HG02610 (cell line): ENCODE results near the gene RWDD2A.
A peak's percentile ranks its signal among the peaks of the same experiment; 100 is the strongest.
"Not testable (repeated sequence)": the region's sequence is repeated elsewhere in the genome, so short reads cannot be mapped to it uniquely, and the experiment has no call there.

Source experiments
- ATAC-seq: cut with Tn5 transposase; IDR thresholded peaks from one replicate; pipeline ENCODE4 v1.9.1; 2021; ENCODE audit warnings: mild to moderate bottlenecking, moderate library complexity; ENCODE audit not compliant: unreplicated experiment

RWDD2A gene

DNA sequence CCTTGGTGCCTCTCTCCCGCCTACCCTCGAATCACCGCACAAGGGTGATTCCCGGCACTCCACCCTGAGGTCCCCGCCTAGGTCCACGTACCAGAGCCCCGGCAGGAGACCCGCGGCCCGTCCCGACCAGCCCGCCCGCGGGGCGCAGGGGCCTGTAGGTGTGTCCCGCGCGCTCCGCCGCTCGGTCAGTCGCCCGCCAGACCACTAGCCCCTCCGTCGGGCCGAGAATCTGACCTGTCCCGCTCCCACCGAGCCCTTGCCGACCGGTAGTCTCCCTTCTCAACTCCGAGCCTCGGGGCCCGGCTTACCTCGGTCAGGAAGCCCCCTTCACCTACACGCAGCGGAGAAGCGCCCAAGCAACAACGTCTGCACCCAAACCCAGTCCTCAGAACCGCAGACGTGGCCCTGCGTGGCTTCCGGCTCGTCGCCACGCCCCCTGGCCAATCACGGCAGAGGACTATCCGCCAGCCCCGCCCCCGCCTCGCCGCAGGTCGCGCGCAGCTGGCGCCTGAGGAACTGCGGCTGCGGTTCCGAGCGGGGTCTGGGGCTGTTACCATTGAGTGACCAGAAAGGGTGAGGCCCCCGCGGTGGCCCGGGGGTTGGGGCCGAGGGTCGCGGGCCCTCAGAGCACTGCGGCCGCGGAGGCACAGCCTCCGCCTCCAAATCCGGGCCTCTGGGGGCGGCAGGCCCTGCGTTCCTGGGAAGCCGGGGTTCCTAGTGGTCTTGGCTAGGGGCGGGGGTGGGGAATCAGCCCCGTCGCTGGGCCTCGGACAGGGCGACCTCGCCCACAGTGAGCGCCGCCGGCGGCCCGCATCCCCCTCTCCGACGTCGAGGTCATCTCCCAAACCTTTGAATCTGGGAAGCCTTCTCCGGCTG is at the start of gene RWDD2A, which contains the start of gene PGM3:
RWDD2A (plus strand) TSS at position 487 of the 876 bp plus-strand sequence. CDS start 1,095 bp downstream, outside the sequence.
PGM3 (minus strand) TSS at position 395 of the 876 bp plus-strand sequence. CDS start 2,253 bp downstream, outside the sequence.
- peak; percentile 98 for ATAC-seq

DNA sequence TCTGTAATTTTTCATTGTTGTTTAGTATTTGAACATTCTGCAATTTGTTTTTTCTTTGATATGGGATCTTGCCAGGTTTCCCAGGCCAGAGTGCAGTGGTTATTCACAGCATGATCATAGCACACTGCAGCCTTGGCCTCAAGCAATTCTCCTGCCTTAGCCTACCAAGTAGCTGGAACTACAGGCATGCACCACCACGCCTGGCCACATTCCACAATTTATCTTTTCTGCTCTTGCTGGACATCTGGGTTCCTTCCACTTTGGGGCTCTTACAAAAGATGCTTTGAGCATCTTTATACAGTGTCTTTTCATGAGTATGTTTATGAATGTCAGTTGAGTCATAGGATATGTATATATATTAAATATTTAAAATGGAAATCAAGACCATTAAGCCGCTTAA is 42.0 kb upstream of the RWDD2A start:
- no peak for ATAC-seq

DNA sequence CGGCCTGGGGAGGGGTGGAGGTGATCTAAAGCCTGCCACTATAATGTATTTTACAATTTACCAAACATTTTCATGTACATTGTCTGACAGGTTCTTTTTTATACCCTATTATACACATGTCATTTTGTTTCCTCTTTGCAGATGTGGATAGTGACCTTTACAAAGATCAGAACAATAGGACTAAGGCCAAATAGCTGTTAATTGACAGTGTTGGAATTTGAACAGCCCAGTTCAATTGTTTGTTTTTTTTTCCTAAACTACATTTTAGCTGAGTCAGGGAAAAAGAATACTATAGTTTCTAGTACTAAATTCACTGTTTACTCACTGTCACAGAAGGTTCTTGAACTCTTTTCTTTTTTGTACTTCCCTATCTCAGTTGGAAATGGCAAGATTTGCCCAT is 40.2 kb upstream of the RWDD2A start:
- ATAC-seq = no peak

DNA sequence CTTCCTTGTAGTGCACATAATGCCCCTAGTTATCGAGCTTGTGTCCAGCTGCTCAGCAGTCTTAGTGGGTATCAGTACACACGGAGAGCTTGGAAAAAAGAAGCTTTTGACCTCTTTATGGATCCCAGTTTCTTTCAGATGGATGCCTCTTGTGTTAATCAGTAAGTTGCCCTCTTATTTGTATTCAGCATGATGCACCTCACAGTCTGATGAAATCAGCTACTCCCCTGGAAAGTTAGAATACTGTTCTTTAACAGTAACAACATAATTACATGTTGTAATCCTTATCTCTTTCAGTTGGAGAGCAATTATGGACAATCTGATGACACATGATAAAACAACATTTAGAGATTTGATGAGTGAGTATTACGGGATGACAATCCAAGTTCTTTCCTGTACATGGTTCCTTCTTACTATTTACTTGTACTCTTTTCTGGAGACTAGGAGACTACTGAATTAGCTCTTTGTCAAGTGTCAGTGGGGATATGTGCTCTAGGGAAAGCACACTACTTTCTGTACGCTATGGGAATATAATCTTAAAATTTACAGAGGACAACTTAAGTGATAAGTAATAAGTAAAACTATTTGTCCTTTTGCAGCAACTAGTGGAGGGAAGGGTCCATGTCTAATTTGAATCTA is 39.2 kb upstream of the RWDD2A start:
- ATAC-seq = no peak

DNA sequence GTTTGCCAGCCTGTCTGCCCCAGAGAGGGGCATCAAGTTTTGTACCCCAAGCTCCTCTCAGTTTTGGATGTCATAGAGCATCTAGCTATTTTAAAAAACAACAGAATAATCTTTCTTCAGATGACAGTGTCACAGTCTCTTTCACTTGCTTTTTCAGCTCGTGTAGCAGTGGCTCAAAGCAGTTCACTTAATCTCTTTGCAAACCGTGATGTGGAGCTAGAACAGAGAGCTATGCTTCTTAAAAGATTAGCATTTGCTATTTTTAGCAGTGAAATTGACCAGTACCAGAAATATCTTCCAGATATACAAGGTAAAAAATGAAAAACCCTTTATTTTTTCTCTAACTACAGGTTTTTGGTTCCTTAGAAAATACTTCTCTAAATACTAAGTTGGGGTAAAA is 37.4 kb upstream of the RWDD2A start:
- ATAC-seq = no peak

DNA sequence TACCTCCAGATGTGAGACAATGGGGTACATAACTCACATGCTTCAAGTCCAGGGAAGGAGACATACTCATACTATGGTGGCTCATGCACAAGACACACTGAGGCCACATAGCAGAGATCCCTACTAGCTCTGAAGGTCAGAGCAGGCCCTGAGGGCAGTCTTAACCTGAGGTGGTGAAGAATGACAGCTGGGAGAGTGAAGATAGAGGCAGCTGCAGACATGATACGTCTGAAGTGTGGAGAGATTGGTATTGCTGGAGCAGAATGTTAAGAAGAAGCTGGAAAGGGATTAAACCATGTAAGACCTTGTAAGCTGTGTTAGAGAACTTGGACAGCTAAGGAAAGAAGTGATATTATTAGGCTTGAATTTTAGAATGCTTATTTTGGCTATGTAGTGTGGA is 33.0 kb upstream of the RWDD2A start:
- ATAC-seq = no peak

DNA sequence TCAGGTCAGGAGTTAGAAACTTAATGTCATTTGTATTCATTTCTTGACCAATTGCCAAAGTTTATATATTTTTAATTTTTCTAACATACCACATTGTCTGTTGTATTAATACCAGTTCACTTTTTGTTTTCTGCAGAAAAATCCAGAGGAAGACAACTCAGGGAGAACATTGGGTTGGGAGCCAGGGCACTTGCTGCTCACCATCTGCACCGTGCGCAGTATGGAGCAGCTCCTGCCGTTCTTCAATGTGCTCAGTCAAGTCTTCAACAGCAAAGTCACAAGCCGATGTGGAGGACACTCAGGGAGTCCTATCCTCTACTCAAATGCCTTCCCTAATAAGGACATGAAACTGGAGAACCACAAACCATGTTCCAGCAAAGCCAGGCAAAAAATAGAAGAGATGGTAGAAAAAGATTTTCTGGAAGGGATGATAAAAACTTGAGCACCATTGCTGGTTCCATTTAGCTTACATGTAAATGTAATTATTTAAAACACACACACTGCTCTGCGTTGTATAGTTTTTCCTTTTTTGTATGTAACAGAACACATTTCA is 25.4 kb upstream of the RWDD2A start:
- no peak for ATAC-seq

DNA sequence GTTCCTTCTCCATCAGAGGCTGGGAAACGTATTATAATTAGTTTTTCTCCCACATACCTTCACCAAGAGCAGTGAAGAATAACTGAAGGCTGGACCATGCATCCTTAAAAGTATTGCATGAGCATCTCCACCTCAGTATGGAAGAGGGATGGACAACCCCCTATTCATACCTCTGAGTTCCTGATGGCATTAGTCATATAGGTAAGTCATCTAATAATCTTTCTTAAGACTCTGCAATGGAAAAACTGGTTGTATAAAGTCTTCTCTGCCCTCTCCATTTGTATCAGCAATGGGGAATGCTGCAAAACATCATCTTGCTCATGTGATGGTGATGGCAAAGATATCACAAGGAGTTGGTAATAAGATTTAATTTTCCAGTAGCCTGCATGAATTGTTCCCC is 24.6 kb upstream of the RWDD2A start:
- ATAC-seq = no peak

DNA sequence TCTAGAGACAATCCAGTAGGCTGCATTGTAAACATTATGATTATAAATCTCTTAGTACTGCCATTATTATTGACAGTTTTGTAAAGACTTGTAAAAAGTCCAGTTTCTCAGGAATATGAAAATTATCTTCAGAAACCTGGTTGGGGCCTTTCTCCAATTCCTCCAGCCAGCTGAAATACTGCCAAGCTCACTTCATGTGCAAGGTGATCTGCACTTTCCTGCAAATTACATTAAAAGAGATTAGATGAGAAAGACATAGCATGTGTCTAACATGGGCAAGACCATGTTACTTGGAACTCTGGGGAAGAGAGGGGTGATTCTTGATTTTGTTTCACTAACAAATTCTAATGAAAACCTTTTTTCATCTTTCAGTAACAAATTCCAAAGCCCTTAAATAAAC is 24.1 kb upstream of the RWDD2A start:
- no peak for ATAC-seq

DNA sequence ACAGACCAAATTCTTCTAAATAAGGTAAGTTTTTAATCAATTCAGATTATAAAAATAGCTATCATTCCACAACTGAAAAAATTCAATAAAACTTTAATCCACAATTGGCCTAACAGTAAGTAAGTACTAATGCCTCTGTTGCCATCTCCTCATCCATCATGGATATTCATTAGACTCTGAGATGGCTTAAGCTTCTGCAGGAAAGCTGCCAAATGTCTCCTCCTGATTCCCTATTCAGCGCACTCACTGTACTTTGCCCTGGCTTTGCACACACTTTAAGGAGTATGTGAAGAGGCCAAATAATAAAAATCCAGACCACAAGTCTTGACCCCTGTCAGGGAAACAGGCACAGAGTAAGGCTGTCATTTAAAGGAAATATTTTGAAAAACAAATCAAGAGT is 23.6 kb upstream of the RWDD2A start:
- no peak for ATAC-seq

DNA sequence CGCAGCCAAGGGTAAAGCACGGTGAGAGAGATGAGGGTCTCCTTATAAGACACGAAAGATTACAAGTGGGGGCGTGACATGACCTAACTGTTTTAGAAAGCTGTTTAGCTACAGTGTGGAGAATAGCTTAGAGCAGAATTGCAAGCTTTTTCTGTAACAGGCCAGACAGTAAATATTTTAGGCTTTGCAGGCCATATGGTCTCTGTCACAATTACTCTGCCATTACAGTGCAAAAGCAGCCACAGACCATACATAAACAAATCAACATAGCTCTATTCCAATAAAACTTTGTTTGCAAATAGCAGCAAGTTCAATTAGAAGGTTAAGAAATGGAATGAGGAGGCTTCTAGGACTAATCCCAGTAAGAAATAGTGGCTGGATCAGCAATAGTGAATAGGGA is 16.9 kb upstream of the RWDD2A start:
- no peak for ATAC-seq

DNA sequence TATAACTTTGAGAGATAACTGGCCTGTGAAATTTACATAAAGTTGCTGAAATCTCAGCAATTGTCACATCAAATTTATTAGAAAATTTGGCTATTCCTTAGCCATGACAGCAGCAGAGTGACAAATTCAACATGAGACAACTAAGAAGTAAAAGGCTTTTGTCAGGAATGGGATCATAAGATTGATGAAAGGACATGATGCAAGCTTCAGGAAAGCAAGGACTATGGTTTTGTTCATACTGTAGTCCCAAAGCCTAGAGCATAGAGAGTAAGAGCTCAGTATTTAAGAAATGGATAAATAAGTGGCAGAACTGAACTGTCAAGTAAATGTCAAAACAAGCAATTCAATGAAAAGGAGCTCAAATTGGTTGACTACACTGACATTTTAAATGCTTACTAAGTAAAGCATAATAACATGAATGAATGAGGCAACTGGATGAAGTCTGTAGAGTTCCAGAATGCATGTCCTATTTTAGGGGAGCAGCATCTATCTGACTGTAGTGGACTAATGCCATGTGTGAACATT is 12.7 kb upstream of the RWDD2A start:
- ATAC-seq = no peak

DNA sequence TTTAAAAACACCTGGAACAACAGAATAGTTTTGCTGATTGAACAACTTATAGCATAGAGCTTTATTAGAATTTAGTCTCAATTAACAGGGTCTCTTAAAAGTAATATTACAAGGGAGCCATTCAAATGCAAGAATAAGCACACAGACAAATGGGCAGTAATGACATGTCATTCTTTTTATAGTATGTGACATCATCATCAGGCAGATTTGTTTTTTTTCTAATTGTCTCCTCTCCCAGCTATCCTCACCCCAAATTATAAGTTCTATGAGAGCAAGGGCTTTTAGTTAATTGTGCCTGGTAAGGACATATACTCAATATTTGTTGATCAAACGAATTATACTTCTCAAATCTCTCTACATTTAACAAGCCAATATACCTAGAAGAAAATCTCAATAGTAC is 11.0 kb upstream of the RWDD2A start:
- ATAC-seq = no peak

DNA sequence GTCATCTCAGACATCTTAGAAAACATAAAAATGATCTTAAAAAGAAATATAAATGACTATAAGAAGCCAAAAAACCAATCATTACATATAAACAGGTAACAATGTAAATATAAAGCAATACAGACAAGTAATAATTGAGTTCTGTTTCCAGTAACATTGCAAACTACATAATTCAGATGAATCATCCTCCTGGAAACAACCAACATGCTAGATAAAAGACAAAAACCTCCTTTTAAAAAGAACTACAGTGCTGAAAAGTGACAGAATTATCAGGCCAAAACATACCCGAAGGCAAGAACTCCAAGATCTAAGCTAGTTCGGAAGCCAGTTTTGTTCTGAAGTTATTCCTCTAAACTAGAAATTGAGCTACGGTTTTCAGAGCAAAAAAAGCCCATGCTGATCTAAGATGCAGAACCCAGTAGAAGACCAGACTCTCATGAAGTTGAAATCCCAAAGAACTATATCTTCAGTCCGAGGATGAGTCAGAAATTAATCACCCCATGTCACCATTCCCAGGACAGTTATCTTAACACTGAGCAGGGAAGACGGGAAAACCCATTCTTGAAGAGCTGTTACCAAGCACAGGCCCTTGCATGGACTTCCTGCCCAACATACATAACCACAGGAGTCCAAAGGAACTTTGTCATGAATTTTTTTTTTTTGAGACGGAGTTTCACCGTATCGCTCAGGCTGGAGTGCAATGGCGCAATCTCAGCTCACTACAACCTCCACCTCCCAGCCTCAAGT is 9.9 kb upstream of the RWDD2A start:
- ATAC-seq = no peak

DNA sequence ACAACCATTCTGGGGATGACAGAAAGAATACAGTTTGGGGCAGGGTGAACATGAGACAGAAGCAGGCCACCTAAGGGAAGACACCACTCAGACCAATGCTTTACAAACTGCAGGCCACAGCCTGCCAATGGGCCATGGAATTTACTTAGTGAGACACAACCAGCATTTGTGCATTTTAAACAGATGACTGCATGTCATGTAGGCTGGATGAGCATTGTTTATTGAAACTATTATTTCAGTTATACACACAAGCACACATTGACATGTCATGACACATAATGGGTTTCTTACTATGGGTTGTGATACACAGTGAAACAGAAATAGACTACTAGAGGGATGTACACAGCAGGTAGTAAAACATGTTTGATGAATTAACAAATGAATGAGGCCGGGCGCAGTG is 8.1 kb upstream of the RWDD2A start:
- no peak for ATAC-seq

DNA sequence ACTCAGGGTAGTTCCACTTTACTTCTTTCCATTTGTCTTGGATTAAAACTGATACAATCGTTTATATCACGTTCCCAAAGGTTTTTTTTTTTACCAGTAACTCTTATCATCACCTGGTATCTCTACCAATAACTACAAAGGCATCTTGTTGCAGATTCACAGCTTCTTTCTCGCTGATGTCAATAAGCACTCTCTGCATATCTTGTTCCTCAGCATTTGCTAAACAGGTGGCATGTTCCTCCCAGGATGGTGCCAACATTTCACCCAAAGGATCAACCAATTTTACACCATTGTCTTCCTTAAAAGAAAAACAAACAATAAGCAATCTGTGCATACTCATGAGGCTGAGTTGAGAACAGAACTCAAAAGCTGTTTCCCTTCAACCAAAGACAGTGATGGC is 4.7 kb upstream of the RWDD2A start:
- ATAC-seq = no peak

DNA sequence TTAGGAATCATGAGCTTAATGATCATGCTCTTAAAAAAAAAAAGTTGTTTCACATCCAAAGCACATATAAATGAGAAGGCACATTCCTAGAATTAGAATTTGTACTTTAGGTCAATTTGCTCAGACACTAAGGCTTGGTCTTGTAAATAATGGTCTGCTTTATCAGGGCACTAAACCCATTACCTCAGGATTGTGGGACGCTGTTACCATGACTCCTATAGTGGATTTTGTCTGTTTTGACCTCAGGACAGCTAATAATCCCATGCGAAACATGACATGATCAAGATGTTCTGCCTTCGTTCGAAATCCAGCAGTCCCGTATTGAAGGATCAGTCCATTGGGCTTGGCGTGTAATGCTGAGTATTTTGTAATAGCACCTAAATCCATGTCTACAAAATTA is 2.5 kb upstream of the RWDD2A start:
- ATAC-seq = no peak

DNA sequence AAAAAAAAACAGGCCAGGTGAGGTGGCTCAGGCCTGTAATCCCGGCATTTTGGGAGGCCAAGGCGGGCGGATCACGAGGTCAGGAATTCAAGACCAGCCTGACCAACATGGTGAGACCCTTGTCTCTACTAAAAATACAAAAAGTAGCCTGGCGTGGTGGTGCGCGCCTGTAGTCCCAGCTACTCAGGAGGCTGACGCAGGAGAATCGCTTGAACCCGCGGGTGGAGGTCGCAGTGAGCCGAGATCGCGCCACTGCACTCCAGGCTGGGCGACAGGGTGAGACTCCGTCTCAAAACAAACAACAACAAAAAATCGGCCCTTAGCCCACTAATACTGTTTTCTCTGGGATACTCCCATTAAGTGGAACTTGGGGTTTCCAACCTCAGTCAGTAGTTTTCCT is 1.2 kb upstream of the RWDD2A start:
- not testable (repeated sequence) for ATAC-seq

DNA sequence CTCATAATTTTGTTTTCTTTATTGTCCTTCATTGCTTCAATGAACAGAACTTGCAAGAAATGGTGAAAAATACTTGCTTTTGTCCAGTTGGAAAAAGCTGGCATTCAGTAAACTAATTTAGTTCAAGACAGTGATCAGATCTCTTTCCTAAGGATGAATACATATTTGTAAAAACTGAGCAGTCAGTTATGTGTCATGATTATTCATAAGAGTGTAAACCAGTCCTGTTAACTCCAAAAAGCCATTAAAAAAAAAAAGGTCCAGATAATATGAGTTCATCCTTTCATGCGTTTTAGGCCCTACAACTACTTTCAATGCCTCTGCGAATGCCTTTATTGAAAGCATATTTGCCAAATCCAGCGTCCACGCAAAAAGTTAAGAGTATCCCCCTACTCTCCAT is 701 bp upstream of the RWDD2A start:
- no peak for ATAC-seq

DNA sequence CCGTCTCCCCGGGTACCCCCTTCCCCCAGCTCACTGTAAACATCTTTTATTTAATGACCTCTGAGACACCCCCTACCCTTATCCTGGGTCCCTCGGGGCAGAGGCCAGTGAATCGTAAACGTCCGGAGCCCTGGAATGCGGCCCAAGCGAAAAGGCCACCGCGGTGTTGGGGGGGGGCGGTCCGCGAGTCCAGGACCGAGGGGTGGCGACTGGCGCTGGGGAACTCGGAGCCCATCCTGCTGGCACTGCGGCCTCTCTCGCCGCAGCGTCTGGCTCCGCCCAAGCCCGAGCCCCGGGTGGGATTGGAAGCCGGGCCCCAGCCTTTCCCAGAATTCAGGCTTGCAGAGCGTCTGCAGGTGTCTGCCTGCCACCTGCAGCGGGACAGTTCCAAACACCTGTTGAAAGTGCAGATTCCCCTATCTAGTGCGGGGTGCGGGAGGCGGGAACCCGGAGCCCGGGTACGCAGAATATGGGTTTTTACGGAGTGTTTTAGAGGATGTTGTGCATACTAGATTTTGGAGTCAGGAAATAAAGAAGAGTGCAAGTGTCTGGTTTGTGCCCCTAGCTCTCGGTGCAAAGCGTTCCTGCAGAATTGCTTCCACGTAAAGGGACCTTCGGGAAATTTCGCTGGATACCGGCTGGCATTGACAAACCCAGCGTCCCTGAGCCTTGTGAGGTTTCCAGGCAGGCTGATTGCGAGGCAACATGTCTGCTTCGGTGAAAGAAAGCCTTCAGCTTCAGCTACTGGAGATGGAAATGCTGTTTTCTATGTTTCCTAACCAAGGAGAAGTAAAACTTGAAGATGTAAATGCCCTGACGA is 800 bp downstream of the RWDD2A start:
- peak; percentile 13 for ATAC-seq
